Stimulated activated CD8-positive, alpha-beta memory T cell treated with anti-CD3 and anti-CD28 coated beads, Interleukin-4, amount 100 ng/mL, for 24 hours (primary cell): ENCODE data around the gene FCHSD2.
"Not testable (repeated sequence)": the region's sequence is repeated elsewhere in the genome, so short reads cannot be mapped to it uniquely, and the experiment has no call there.

Experiments
- DNase-seq: peaks from one replicate; pipeline ENCODE4 v3.0.0-alpha.2; 2020; ENCODE audit warnings: low read depth

FCHSD2 gene

GRCh38 chr11:73058989-73059674 lies 83.0 kb downstream of the FCHSD2 start:
- no peak for DNase-seq

- no peak for DNase-seq
Observed at GRCh38 chr11:73055655-73056354, 86.3 kb downstream of the FCHSD2 start.

DNA sequence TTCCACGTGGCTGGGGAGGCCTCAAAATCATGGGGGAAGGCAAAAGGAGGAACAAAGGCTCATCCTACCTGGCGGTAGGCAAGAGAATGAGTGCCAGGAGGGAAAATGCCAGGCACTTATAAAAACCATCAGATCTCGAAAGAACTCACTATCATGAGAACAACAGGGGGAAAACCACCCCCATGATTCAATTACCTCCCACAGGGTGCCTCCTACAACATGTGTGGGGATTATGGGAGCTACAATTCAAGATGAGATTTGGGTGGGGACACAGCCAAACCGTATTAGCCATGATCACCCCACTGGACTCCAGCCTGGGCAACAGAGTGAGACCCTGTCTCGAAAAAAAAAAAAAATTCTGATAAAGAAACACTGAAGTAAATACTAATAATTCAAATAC lies 87.1 kb downstream of the FCHSD2 start:
- DNase-seq, result no peak

DNA sequence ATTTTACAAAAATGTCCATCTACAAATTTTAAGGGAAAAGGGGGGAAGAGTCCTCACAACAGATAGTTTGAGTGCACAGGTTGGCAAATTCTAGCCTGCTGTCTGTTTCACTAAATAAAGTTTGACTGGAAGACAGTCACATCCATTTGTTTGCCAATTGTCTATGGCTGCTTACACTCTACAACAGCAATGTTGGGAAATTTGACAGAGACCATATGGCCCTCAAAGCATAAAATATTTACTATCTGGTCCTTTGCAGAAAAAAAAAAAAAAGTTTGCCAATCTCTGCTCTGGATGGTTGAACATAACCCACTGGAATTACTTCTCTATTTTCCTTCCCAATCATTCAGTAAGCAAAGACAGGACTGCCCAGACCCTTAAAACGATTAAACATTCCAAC lies 88.2 kb downstream of the FCHSD2 start:
- no peak for DNase-seq

DNA sequence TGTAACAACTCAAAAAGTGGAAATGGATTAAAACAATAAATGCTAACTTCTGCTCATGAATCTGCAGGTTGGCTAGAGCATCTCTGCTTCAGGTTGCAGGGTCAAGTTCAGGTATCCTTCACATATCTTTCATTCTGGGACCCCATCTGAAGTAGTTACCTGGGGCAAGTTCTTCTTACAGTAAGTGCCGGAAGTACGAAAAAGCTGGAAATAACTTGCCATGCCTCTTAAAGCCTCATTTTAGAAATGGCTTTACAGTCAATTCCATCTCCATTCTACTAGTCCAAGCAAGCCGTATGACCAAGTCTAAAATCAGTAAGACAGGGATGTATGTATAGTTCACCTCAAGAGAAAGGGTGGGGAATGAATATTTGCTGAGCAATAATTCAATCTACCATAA lies 93.7 kb downstream of the FCHSD2 start:
- no peak for DNase-seq

DNA sequence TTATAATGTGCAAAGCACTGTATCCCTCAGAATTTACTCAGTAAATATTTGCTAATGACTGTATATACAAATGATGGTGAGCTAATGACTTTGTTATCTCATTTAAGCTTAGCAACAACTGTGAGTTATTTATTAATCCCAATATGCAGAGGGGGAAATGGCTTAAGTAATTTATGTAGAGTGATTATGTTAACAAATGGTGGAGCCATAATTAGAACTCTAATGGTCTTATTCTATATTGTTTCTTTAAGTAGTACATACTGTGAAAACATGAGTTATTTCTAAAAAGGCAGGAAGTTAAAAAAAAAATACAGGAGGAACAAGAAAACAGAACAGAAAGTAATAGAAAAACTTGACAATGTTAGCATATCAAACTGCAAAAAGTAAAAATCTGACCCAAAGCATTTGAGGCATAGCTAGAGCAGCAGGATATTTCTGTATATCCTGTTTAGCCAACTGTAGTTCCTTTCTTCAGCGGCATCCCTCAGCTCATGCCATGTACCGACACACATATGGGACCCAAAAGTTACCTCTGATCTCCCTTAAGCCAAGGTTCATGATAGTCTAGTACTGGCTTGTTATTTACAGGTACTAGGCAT lies 94.2 kb downstream of the FCHSD2 start:
- no peak for DNase-seq

- DNase-seq, result no peak
Observed at GRCh38 chr11:73040046-73040445, 102.1 kb downstream of the FCHSD2 start.

DNA sequence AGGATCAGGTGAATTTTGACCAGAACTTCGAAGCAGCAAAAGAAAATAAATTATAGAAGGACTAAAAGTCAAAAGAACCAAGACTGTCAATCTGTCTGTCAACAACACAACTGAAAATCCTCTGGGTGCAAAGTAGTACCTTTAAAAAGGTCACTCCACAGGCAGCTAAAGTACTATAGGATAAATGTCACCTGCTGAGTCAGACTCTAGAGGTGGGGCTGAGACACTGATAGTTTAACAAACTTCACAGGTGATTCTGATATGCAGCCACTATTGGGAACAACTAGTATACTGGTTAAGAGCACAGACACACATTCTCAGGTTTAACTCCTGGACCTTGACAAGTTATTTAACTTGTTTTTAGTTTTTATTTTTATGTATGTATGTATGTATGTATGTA lies 107.3 kb downstream of the FCHSD2 start:
- DNase-seq, result no peak

GRCh38 chr11:73034331-73034730 lies 107.8 kb downstream of the FCHSD2 start:
- no peak for DNase-seq

- no peak for DNase-seq
Observed at GRCh38 chr11:73030130-73030529, 112.0 kb downstream of the FCHSD2 start.

GRCh38 chr11:73029403-73029802 lies 112.7 kb downstream of the FCHSD2 start:
- DNase-seq, result no peak

GRCh38 chr11:73028611-73029010 lies 113.5 kb downstream of the FCHSD2 start:
- DNase-seq, result no peak

GRCh38 chr11:73027840-73028239 lies 114.3 kb downstream of the FCHSD2 start:
- not testable (repeated sequence) for DNase-seq

- no peak for DNase-seq
Observed at GRCh38 chr11:73024639-73025038, 117.5 kb downstream of the FCHSD2 start.

DNA sequence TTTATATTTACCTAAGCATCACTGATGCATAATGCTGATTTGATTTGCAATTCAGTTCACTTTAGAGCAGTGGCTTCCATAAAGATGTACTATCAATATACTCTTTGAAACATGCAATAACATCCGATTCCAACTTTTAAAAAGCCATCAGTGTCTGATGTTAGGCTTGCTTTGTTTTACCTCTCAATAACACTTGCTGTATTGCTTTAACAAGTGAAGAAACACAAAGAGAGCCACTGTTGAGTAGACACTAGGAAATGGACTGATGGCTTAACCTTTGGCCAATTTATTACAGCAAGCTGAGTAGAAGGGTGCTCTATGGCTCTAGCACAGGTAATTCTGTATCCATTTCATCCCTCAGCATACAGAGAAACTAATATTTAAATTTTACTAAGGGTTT lies 122.1 kb downstream of the FCHSD2 start:
- DNase-seq, result no peak

DNA sequence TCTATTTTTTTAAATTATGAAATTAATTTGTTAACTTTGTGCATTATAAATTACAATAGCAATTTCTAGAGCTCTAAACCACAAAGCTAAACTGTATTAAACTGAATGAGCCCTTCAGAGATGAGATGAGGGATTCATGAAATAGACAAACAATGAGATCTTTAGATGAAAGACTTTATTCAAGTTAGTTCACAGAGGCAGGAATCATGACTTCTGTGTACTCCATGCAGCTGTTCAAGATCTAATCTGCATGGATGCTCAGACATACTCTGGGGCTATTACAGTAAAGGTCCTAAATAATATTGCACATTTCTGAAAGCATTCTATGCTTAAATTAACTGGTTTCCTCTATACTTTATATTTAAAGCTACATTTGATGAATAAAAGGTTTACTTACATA lies 122.7 kb downstream of the FCHSD2 start:
- no peak for DNase-seq

DNA sequence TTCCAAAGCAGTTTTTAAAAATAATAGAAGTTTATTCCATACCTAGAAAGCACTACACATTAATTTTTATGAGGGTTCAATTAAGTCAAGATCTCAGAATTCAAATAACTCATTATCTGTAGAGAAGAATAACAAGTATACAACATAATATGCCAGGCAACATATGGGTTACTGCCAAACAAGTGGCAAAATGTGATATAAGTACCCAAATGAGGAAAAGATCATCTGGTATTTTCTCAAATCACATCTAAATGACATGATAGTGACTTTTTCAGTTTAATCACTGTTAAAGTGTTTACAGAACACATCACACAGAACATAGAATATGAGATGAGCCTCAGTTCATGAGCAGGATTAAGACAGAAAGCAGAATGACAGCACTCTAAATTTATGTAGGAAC lies 123.3 kb downstream of the FCHSD2 start:
- no peak for DNase-seq

DNA sequence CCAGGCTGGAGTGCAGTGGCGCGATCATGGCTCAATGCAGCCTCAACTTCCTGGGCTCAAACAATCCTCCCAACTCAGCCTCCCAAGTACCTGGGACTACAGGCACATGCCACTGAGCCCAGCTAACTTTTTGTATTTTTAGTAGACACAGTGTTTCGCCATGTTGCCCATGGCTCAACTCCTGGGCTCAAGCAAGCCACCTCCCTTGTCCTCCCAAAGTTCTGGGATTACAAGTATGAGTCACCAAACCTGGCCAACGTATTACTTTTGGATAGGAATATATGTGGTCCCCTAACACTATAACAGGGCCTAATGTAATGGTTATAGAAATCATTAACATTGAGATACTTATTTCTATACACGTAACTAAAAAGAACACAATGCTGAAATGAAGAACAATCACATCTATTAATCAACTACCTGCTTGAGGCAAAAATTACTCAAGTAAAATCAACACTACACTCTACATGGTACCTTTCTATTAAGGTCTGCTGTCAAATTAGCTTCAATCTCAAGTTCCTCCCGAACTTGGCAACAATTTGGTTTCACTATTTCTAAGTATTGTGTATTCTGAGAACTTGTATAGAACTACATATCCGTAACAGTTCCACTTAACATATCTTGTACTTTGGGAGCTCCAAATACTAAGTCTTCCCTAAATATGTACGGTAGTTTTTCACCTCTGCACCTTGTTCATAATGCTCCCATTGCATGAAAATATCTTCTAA lies 124.9 kb downstream of the FCHSD2 start:
- DNase-seq, result no peak

DNA sequence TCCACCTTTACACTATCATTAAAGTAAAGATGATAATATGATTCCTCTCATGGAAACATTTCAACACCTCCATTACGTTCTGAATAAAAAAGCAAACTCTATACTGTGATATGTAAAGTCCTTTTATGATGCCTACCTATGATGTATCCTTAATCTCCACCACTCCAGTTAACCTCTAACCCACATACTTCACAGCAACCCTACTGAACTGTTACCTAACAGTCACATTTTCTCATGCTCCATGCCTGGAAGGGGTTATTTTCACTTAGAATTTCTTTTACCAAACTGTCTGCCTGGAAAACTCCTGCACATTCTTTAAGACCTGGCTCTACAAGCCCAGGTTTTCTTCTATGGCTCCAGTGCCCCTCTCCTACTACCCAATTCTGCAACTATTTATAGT lies 129.1 kb downstream of the FCHSD2 start:
- no peak for DNase-seq

GRCh38 chr11:73012121-73012863 lies 129.8 kb downstream of the FCHSD2 start:
- no peak for DNase-seq

DNA sequence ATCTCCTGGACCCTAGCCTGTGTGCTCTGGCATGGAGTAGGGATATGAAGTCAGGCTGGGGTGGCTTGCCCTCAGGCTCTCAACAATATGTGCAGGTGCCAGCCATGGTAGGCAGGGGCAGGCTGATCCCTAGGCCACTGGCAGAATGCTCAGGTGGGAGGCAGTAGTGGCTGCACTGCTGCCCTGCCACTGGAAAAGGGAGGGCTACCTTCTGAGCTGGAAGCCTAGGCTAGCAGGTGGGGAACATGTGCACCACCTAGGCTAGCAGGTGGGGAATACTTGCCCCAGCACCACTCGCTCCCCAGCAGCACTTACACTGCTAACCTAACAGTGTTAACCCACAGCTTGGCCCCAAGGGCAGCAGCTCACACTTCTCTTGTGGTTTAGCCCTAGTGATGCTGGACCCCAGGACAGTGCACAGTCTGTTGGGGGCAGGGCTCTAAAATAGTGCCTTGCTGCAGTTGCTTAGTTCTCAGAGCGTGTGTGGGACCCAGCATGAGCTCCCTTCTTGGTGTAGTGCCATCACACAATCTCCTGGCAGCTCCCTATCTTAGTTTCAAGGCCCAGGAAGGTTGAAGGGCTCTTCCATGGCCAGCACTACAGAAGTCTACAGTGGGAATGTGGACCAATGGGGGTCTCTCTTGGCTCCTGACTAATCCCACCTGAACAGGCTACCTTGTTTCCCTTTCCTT lies 130.8 kb downstream of the FCHSD2 start:
- no peak for DNase-seq

DNA sequence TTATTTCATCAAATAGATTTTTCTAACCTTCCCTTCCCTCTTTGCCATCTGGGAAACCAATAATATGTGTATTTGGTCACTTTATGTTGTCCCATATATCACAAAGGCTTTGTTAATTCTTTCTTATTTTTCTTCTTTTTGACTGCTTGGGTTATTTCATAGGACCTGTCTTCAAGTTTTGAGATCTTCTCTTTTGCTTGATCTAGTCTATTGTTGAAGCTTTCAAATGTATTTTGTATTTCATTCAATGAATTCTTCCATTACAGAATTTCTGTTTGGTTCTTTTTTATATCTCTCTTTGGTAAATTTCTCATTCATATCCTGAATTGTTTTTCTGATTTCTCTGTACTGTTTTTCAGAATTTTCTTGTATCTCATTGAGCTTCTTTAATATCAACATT lies 132.1 kb downstream of the FCHSD2 start:
- no peak for DNase-seq
